ENCODE measurements around the gene MED8.

- TF ChIP-seq, protein P1, sequence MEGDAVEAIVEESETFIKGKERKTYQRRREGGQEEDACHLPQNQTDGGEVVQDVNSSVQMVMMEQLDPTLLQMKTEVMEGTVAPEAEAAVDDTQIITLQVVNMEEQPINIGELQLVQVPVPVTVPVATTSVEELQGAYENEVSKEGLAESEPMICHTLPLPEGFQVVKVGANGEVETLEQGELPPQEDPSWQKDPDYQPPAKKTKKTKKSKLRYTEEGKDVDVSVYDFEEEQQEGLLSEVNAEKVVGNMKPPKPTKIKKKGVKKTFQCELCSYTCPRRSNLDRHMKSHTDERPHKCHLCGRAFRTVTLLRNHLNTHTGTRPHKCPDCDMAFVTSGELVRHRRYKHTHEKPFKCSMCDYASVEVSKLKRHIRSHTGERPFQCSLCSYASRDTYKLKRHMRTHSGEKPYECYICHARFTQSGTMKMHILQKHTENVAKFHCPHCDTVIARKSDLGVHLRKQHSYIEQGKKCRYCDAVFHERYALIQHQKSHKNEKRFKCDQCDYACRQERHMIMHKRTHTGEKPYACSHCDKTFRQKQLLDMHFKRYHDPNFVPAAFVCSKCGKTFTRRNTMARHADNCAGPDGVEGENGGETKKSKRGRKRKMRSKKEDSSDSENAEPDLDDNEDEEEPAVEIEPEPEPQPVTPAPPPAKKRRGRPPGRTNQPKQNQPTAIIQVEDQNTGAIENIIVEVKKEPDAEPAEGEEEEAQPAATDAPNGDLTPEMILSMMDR (IDR thresholded peaks at IDR 0.05), result no peak
- no peak for TF ChIP-seq POLR2A (IDR thresholded peaks at IDR 0.05)
Observed at GRCh38 chr1:43386676-43387075, 2.9 kb downstream of the MED8 start.

Data from lower leg skin (tissue), 3 donors.